ENCODE results near the gene D2HGDH. TPM values are rescaled to one million over a fixed set of nuclear protein-coding genes. Genes with fewer than 3 reads are reported as not detected.

D2HGDH gene
- total RNA-seq, 4 donors from 2014 or later, result 12.5 to 21.8 (median 13.3) TPM

- no peaks in the 10 kb centered on the region for H3K27me3 ChIP-seq
- no peak for ATAC-seq
- peak overlapping the region; percentile 25 to 97 for H3K4me3 ChIP-seq
- peak overlapping the region in 3 of 4 donors; percentile 86 to 92 (median 91) for H3K27ac ChIP-seq
- H3K36me3 ChIP-seq, result peaks cover 0 to 6% of the 10 kb centered on the region in 2 donors
- no peaks in the 10 kb centered on the region for H3K9me3 ChIP-seq
- TF ChIP-seq EP300 (IDR thresholded peaks at IDR 0.05) (no peak), POLR2A (IDR thresholded peaks at IDR 0.05) (no peak)
- WGBS, 2 donors (ENCODE audit: low coverage in 1 of 2), result 73 to 80% methylated on average over 3 to 8 of the region's 23 CpGs
- H3K4me1 ChIP-seq, result peaks cover 0 to 28% (median 3%) of the 10 kb centered on the region in 3 donors
Measured at GRCh38 chr2:241733391-241734207, 831 bp upstream of the D2HGDH start.

GRCh38 chr2:241734208-241734466, 293 bp upstream of the D2HGDH start:
- H3K27ac ChIP-seq, result peak overlapping the region in 3 of 4 donors; percentile 86 to 92 (median 91)

GRCh38 chr2:241736111-241736510, 1.7 kb downstream of the D2HGDH start:
- Histone ChIP-seq H3K27ac (no peak overlapping the region), H3K27me3 (no peaks in the 10 kb centered on the region), H3K4me3 (no peak overlapping the region), H3K9me3 (no peaks in the 10 kb centered on the region), H3K36me3 (peaks cover 0 to 22% of the 10 kb centered on the region in 2 donors), H3K4me1 (peaks cover 0 to 35% (median 3%) of the 10 kb centered on the region in 3 donors)
- WGBS, 2 donors (ENCODE audit: low coverage in 1 of 2), result 33 to 83% methylated on average over 1 to 2 of the region's 3 CpGs
- no peak for TF ChIP-seq EP300 (IDR thresholded peaks at IDR 0.05)
- no peak for TF ChIP-seq POLR2AphosphoS5 (IDR thresholded peaks at IDR 0.05)
- no peak for TF ChIP-seq POLR2A (IDR thresholded peaks at IDR 0.05)
- no peak for TF ChIP-seq CTCF (IDR thresholded peaks at IDR 0.05)
- ATAC-seq, result no peak

More at GRCh38 chr2:241734208-241734466, 293 bp upstream of the D2HGDH start:
- H3K4me1 ChIP-seq, result peaks cover 0 to 28% (median 3%) of the 10 kb centered on the region in 3 donors
- no peaks in the 10 kb centered on the region for H3K9me3 ChIP-seq
- no CpG with 5 or more reads among the region's 25 CpGs for WGBS, 2 donors (ENCODE audit: low coverage in 1 of 2)
- no peak for TF ChIP-seq EP300 (IDR thresholded peaks at IDR 0.05)
- peaks cover 0 to 11% of the 10 kb centered on the region in 2 donors for H3K36me3 ChIP-seq
- peak overlapping the region; percentile 25 to 97 for H3K4me3 ChIP-seq
- peak; percentile 11 for ATAC-seq
- H3K27me3 ChIP-seq, result no peaks in the 10 kb centered on the region

- Histone ChIP-seq H3K27me3 (no peaks in the 10 kb centered on the region), H3K4me3 (no peak overlapping the region), H3K36me3 (peaks cover 0 to 38% of the 10 kb centered on the region in 2 donors), H3K9me3 (no peaks in the 10 kb centered on the region), H3K27ac (no peak overlapping the region), H3K4me1 (peaks cover 0 to 31% (median 3%) of the 10 kb centered on the region in 3 donors)
- ATAC-seq, result no peak
- TF ChIP-seq EP300 (IDR thresholded peaks at IDR 0.05), result no peak
- whole genome bisulfite sequencing, 2 donors (ENCODE audit: low coverage in 1 of 2), result 83 to 84% methylated on average over 1 to 3 of the region's 17 CpGs
Measured at GRCh38 chr2:241738040-241738686, 3.7 kb downstream of the D2HGDH start.

GRCh38 chr2:241739177-241739576, 4.7 kb downstream of the D2HGDH start:
- no peak overlapping the region for H3K27ac ChIP-seq
- H3K4me3 ChIP-seq, result no peak overlapping the region
- no peaks in the 10 kb centered on the region for H3K9me3 ChIP-seq
- 83% methylated on average over 3 of the region's 15 CpGs; no CpG with 5 or more reads in 1 of the 2 donors for WGBS, 2 donors (ENCODE audit: low coverage in 1 of 2)
- no peak for ATAC-seq
- peaks cover 0 to 48% of the 10 kb centered on the region in 2 donors for H3K36me3 ChIP-seq
- TF ChIP-seq POLR2A (IDR thresholded peaks at IDR 0.05), result no peak
- no peak for TF ChIP-seq EP300 (IDR thresholded peaks at IDR 0.05)
- TF ChIP-seq POLR2AphosphoS5 (IDR thresholded peaks at IDR 0.05), result no peak
- TF ChIP-seq CTCF (IDR thresholded peaks at IDR 0.05), result no peak
- H3K4me1 ChIP-seq, result peaks cover 0 to 21% (median 0%) of the 10 kb centered on the region in 3 donors
- H3K27me3 ChIP-seq, result no peaks in the 10 kb centered on the region

- no peak overlapping the region for H3K4me3 ChIP-seq
- H3K9me3 ChIP-seq, result no peaks in the 10 kb centered on the region
- H3K27ac ChIP-seq, result no peak overlapping the region
- H3K4me1 ChIP-seq, result peaks cover 0 to 19% (median 0%) of the 10 kb centered on the region in 3 donors
- 94% methylated on average over 10 of the region's 12 CpGs; no CpG with 5 or more reads in 1 of the 2 donors for WGBS, 2 donors (ENCODE audit: low coverage in 1 of 2)
- no peak for ATAC-seq
- TF ChIP-seq EP300 (IDR thresholded peaks at IDR 0.05) (no peak), POLR2AphosphoS5 (IDR thresholded peaks at IDR 0.05) (no peak), CTCF (IDR thresholded peaks at IDR 0.05) (no peak), POLR2A (IDR thresholded peaks at IDR 0.05) (no peak)
- no peaks in the 10 kb centered on the region for H3K27me3 ChIP-seq
- peaks cover 0 to 53% of the 10 kb centered on the region in 2 donors for H3K36me3 ChIP-seq
Measured at GRCh38 chr2:241739651-241740050, 5.2 kb downstream of the D2HGDH start.
